Mucosa of descending colon (tissue), 3 donors: ENCODE data around the gene KAT6B. TPM values are rescaled to one million over a fixed set of nuclear protein-coding genes. Genes with fewer than 3 reads are reported as not detected.

Experiments used
- ATAC-seq: fragments of 200-7000 bp; cut with Tn5 transposase; one replicate; pipeline ENCODE4 v1.9.1; 2020; ENCODE audit warnings: mild to moderate bottlenecking, moderate library complexity
- DNase-seq, 3 donors: peaks; one replicate each; pipeline ENCODE4 v3.0.0-alpha.2; 2020
- H3K36me3 ChIP-seq: fragments of 200-600 bp; one replicate; pipeline ENCODE4 v1.8.0; 2021; ENCODE audit warnings: low read depth, mild to moderate bottlenecking
- H3K4me1 ChIP-seq: fragments of 200-600 bp; one replicate; pipeline ENCODE4 v1.8.0; 2021; ENCODE audit warnings: low read depth, mild to moderate bottlenecking
- H3K4me3 ChIP-seq: fragments of 200-600 bp; one replicate; pipeline ENCODE4 v1.8.0; 2021; ENCODE audit warnings: mild to moderate bottlenecking
- H3K9me3 ChIP-seq: fragments of 200-600 bp; one replicate; pipeline ENCODE4 v1.8.0; 2021; ENCODE audit warnings: mild to moderate bottlenecking
- CTCF ChIP-seq: fragments of 200-600 bp; IDR thresholded peaks from one replicate; pipeline ENCODE4 v1.8.0; 2022; ENCODE audit warnings: antibody characterized with exemption, mild to moderate bottlenecking
- intact Hi-C, 2 donors: fragments of 100-400 bp; cut with DNase I in 1 of 2; cut with micrococcal nuclease in 1 of 2; formaldehyde crosslinking; loops; one replicate each; pipeline versions ENCODE4 v1.11.0 to v1.11.1; 2022; cut with DNase I, micrococcal nuclease
- total RNA-seq, 3 donors: library from RNA; stranded (reverse); fragmentation: NEBNext Ultra II Directional in 2 of 3; extraction: Animal tissue kit (Norgen Biotek cat#: 25700) in 2 of 3; gene quantifications; one replicate each; pipeline versions ENCODE4 v1.2.1 to v1.2.4, GENCODE V29; 2021 to 2023
- donor health status: DM: no; HTN: no; CAD: no; lungs with moderate emphysema.
- donor health status: DM: no; HTN: no; CAD: no.
- donor health status: DM: no; HTN: yes; CAD: no.

The KAT6B gene
- total RNA-seq, 3 donors from 2014 or later, result 29.5 to 60.5 (median 39.3) TPM

DNA sequence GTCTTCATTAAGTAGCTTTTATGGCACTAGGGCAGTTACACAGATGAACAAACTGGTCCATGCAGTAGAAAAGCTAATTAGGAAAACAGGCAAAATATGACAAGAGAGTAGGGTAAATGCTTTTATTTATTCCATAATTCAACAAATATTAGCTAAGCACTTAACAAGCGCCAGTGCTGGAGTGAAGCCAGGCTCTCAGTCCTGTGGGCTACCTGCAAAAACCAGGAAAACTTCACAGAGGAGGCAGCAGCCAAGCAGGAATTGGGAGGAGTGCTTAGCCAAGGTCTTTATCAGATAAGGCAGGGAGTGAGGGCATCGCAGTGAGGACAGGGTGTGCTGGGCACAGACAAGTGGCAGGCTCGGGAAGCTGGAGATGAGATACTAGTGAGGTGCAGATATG is 4.9 kb upstream of the KAT6B start:
- intact Hi-C loops, result no loop called here
- Histone ChIP-seq H3K9me3 (no peaks in the 10 kb centered on the region), H3K4me1 (peaks cover 12% of the 10 kb centered on the region), H3K4me3 (no peak overlapping the region), H3K36me3 (peaks cover 4% of the 10 kb centered on the region)
- ATAC-seq (no peak), DNase-seq (peak in 2 of 3 donors; percentile 19 to 38)
- no peak for TF ChIP-seq CTCF

DNA sequence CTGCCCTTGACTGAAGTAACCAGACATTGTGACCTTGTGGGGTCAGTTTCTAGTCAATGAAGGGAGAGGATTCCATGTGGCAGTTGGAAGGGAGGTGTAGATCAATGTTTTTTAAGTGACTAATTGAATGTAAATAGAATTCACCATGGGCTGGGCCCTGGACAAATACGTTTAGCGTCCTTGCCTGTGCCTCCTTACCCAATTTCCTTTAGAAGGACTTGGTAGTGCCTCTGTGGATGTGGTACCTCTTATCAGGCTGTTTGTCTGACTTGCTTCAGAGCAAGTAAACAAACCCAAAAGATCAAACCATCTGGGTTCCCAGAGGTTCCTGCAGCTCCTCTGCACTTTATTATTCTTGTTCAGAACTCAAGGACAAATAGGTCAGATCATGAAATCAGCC is 4.3 kb upstream of the KAT6B start:
- Histone ChIP-seq H3K9me3 (no peaks in the 10 kb centered on the region), H3K36me3 (peaks cover 4% of the 10 kb centered on the region), H3K4me1 (peaks cover 12% of the 10 kb centered on the region), H3K4me3 (no peak overlapping the region)
- TF ChIP-seq CTCF, result no peak
- ATAC-seq, result no peak
- intact Hi-C loops, result no loop called here
- no peak for DNase-seq

DNA sequence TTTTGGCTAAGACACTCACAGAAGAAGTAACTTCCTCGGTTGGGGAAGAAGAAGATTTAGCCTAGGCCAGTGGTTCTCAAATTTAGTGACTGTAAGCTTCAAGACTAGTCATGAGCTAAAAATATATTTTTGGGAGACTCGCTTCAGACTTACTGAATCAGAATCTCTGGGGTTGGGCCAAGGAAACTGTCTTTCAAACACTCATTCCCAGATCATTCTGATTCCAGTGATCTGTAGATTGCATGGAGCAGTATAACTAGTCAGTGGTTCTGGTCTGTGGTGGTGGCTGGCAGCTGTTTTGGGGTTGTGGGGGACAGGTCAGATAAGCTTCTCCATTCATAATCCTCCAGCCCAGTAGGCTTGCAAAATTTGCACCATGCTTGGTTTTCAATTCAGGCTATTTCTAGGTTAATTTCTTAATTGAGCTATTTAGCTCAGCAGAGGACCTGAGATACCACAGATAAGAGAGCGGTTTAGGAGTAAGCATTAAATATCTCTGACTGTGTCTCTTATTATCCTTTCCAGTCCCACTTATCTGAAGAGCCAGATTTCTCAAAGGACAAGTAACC is 3.8 kb upstream of the KAT6B start:
- Histone ChIP-seq H3K36me3 (peaks cover 4% of the 10 kb centered on the region), H3K4me3 (no peak overlapping the region), H3K4me1 (peaks cover 12% of the 10 kb centered on the region), H3K9me3 (no peaks in the 10 kb centered on the region)
- DNase-seq, result no peak
- no peak for ATAC-seq
- intact Hi-C loops, result no loop called here
- TF ChIP-seq CTCF, result no peak

DNA sequence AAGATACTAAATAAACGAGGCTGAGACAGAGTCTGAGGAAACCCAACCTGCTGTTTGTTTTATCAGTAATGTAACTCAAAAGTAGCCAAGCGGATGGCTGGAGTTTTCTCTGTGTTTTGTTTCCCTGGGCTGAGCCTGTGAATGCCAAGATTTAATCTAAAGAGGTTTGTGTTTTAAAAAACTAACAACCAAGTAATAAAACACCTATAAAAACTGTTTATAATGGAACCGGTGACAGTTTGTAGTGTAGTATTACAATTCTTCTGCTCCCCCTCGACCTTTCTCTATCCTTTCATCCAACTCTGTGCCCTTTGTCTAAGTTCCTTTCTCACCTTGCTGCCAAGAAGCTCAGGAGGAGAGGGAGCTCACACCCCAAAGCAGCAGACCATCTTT is 2.6 kb upstream of the KAT6B start:
- H3K4me3 ChIP-seq, result no peak overlapping the region
- ATAC-seq (no peak), DNase-seq (no peak)
- peaks cover 12% of the 10 kb centered on the region for H3K4me1 ChIP-seq
- intact Hi-C loops, result no loop called here
- TF ChIP-seq CTCF, result no peak
- no peaks in the 10 kb centered on the region for H3K9me3 ChIP-seq
- peaks cover 4% of the 10 kb centered on the region for H3K36me3 ChIP-seq

GRCh38 chr10:74824184-74824899 is 2.1 kb upstream of the KAT6B start:
- peaks cover 4% of the 10 kb centered on the region for H3K36me3 ChIP-seq
- intact Hi-C loops, result no loop called here
- peak in 2 of 3 donors; percentile 21 to 57 for DNase-seq
- H3K4me3 ChIP-seq, result no peak overlapping the region
- H3K4me1 ChIP-seq, result peaks cover 12% of the 10 kb centered on the region
- TF ChIP-seq CTCF, result no peak
- ATAC-seq, result no peak
- no peaks in the 10 kb centered on the region for H3K9me3 ChIP-seq
